IPS-18c (cell line): ENCODE data around the gene ACAP3.

Experiments
- H3K4me3 ChIP-seq: 2 replicates; pipeline ENCODE4 v1.7.0; 2013; ENCODE audit warnings: low read depth, mild to moderate bottlenecking, low read length, moderate library complexity; ENCODE audit not compliant: insufficient read depth
- H3K9me3 ChIP-seq: one replicate; pipeline ENCODE4 v1.6.1; 2013; ENCODE audit warnings: mild to moderate bottlenecking, low read length, moderate library complexity; ENCODE audit not compliant: control insufficient read depth, insufficient read depth

ACAP3 gene

DNA sequence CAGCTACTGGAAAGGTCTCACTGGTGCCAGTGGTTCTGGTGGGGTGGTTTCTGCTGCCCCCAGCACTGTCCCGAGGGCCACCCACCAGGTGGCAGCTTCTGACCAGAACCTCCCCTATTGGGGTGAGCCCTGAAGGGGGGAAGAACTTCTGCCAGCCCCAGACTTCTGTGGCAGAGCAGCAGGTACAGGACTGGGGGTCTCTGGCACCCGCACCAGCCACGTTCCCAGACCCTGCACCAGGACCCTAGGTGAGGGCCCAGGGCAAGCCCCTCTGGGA, 2.3 kb upstream of the ACAP3 start:
- Histone ChIP-seq H3K4me3 (no peak overlapping the region), H3K9me3 (no peaks in the 10 kb centered on the region)

DNA sequence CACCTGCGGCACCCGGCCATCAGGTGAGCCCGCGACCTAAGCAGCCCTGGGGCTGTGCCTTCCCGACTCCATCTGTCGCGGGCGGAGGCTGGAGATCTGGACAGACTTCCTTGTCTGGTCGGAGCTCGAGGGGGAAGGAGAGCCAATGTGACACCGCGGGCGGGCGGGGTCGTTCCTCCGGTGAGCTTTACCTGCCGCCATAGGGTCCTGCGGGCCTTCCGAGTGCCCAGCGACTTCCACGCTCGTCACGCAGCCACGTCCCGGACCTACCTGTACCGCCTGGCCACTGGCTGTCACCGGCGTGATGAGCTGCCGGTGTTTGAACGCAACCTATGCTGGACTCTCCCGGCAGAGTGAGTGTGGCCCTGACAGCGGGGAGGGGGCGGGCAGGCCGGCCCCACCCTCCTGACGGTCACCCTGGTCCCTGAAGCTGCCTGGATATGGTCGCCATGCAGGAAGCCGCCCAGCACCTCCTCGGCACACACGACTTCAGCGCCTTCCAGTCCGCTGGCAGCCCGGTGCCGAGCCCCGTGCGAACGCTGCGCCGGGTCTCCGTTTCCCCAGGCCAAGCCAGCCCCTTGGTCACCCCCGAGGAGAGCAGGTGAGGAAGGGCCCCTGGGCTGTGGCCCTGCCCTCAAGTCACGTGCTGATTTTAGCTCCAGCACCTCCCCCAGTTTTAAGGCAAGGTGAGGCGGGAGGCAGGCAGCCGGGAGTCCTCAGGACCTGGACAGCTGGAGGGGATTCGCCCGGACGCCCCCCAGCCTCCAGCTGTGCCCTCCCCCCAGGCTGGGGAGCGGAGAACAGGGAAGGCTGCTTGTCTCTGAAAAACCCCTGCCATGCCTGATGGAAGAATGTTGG, 1.8 kb upstream of the ACAP3 start:
- peak overlapping the region; percentile 83 for H3K4me3 ChIP-seq

DNA sequence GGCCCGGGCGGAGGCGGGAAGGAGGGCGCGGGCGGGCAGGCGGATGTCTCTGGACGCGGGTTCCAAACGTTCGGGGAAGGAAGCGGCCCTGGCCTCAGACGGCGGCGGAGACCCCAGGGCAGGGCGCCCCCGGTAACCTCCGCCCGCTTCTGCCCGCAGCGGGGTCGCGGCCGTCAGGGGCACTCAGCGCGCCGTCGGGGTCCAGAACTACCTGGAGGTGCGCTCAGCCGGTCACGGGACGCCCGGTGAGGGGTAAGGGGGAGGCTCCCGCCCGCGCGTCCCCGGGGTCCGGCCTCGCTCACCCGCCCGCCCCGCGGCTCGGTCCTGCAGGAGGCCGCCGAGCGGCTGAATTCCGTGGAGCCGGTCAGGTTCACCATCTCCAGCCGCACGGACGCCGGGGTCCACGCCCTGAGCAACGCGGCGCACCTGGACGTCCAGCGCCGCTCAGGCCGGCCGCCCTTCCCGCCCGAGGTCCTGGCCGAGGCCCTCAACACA, 1.1 kb upstream of the ACAP3 start:
- H3K4me3 ChIP-seq, result peak overlapping the region; percentile 83
- no peaks in the 10 kb centered on the region for H3K9me3 ChIP-seq

More for the DNA sequence above, 1.8 kb upstream of the ACAP3 start:
- H3K9me3 ChIP-seq, result no peaks in the 10 kb centered on the region

DNA sequence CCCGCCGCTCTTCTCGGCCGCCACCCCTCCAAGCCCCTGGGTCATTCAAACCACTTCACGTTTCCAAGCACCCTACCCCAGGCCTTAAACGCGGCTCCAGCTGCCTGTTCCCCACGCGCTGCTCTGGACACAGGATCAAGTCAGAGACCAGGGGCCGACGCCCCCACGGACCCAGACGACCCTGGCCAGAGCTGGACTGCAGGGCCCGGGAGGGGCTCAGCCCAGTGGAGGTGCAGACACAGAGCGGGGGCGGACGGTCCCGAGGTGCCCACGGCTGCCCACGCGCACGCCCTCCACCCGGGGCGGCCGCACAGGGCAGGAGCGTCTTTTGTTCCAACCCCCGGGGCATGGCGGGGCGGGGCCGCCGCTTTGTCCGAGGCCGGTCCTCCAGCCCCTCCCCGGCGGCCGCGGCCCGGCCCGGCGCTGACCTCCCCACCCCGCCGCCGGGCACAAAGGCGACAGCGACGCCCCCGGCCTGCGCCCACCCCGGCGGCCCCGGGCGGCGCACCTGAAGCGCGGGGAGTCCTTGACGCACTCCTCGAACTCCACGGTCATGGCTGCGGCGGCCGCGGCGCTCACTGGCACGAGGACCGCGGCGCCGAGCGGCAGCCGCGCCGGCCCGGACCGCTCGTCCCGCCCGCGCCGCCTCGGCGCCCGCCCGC, 338 bp downstream of the ACAP3 start:
- peak overlapping the region; percentile 53 for H3K4me3 ChIP-seq
- no peaks in the 10 kb centered on the region for H3K9me3 ChIP-seq

DNA sequence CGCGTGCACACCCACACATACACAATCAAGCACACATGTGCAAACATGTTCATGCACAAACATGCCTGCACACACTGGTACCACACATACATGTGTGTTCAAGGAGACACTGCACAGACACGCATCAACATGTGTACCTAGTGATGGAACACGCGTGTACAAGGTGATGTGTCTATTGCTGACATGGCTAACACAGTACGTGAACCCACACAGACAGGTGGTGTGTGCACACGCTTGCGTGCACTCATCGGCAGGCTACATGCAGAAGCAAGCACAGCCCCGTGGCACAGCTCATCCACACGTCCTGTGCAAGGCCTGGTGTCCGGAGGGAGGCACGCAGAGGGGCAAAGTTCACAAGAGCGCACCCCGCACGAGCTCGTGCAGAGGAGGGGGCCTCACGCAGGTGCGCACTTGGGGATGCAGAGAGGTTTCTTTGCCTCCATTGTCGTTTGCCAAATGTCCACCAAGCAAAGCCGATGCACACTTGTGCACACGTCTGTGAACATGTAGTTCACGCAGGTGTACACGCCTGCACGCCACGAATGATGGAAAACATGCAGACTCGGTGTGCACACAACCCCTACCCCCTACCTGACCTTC, 969 bp downstream of the ACAP3 start:
- Histone ChIP-seq H3K4me3 (peak overlapping the region; percentile 53), H3K9me3 (no peaks in the 10 kb centered on the region)

DNA sequence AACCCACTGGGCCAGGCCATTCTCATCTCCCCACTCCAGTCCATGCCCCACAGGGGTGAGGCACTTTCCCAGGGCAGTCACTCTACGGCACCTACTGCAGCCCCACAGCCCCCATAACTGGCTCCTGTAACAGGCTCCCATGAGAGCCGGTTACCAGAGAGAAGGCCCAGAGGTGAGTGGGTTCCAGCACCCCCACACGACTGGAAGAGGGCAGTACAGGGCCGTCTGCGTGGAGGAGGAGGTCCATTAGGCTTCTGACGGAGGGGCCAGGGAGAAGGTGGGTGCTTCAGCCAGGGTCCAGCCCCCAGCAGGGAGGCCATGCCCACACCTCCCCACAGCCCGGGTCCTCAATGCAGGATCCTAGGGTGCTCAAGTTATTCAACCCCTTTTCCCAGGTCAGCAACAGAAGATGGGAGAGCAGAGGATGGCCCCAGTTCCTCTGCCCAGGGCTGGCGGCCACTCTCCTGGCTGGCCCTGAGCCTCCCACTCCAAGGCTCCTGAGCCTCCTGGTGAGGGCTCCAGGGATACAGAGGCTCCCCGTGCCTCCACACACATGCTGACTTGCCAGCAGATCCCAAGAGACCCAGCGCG, 1.6 kb downstream of the ACAP3 start:
- Histone ChIP-seq H3K4me3 (no peak overlapping the region), H3K9me3 (no peaks in the 10 kb centered on the region)

DNA sequence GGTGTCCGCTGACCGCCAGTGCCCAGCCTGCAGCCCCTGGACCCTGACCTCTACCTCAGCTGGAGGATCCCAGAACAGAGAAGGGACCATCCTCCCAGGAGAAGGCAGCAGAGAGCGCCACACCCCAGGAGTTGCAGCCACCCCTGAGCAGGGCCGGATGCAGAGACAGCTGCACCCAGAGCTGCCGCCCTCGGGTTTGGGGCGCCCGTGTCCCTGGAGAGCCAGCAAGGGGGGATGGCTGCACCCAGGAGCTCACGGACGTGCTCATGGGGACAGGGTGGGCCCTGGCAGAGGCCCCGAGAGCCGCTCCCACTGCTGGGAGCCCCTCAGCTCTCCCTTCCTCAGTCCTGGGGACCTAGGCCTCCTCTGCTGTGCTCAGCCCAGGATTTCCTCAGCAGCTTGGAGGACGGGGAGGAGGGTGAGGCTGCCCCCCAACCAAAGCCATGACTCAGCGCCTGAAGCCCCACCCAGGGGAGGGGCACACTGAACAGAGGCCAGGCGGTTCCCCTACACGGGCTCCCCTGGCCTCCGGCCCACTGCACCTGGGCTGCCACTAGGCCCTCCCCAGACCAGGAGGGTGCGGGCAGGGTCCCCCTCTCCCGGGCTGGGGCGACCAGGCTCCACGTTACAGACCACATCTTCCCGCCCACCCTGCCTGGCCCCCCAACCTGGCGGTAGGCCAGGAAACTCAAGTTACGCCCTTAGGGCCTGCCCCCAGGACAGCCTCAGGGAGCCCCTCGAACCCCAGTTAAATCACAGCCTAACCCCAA, 2.2 kb downstream of the ACAP3 start:
- Histone ChIP-seq H3K9me3 (no peaks in the 10 kb centered on the region), H3K4me3 (no peak overlapping the region)

DNA sequence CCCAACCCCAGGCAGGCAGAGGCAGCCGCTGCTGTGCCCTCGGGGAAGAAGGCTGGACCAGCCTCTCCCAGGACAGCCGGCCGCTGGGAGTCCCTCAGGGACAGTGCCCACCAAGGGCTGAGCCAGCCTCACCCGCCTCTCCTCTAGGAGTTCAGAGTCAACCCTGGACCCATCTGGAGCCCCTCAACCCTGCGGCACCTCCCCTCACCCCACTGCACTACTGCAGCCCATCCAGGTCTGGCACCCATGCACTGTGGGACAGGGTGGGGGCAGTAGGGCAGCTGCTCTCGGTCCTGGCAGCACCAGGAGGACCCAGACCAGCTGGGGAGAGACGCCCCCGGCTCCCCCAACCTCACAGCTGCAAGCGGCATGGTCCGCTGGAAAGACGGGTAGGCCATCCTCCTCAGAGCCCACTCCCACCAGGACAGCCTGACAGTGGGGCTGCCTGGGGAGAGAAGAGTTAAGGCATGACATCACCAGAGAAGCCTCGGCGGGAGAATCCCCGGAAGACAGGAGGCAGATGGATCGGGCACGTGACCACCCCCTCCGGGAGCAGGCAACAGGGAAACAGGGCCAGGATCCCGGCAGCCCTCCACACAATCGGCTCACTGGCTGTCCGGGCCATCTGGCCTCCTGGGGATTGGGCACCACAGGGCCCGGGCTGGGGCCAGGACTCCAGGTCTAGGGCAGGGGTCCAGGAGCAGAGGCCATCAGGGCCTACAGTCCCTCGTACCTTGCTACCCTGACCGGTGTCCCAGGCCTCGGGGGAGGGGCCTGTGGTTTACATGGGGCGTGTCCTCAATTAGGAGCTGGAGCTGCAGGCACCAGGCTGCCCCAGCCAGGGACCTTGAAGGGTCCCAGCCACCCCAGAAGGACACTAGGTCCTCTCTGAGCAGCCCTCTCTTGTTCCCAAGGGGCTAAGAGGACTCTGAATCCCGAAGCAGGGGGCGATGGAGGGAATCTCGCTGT, 3.1 kb downstream of the ACAP3 start:
- peak overlapping the region; percentile 31; the same call in 1 of the 2 replicates for H3K4me3 ChIP-seq
- H3K9me3 ChIP-seq, result no peaks in the 10 kb centered on the region

DNA sequence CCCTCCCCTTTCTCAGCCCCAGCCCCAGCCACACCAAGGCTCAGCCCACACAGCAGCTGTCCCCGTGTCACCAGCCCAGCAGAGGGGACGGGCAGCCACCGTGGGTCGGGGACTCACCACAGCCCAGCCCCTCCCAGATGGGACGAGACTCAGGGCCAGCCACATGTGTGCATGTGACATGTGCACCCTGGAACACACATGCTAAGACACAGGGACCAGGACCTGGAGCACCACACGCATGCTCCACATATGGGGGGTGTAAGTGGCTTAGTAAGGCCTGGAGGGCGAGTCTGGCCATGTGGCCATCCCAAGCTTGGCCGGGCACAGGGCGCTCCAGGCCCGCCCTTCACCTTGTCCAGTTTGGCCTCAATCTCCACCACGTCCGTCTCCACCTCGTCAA, 4.0 kb downstream of the ACAP3 start:
- Histone ChIP-seq H3K9me3 (no peaks in the 10 kb centered on the region), H3K4me3 (no peak overlapping the region)

DNA sequence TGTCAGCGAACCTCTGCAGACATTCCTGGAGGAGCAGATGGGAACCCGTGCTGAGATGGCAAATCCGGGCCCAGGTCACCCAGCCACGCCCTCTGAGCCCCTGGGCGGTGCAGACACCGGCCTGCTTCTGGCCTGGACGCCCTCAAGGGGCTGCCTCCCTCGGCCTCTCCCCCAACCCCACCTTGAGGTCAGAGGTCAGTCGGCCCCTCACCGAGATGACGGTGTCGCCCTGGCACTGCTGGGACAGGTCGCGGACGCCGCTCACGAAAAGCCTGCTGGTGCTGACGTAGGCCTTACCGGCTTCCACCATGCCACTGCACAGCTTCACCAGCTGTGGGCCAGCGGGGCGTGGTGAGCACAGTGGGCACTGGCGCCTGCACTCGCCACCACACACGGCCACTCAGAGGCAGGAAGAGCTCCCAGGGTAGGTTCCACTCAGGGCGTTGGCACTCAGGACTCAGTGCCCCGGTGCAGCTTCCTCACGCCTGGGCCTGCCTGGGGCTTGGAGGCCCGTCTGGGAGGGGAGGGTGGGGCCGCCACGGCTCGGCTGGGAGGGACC, 4.7 kb downstream of the ACAP3 start:
- H3K9me3 ChIP-seq, result no peaks in the 10 kb centered on the region
- no peak overlapping the region for H3K4me3 ChIP-seq

DNA sequence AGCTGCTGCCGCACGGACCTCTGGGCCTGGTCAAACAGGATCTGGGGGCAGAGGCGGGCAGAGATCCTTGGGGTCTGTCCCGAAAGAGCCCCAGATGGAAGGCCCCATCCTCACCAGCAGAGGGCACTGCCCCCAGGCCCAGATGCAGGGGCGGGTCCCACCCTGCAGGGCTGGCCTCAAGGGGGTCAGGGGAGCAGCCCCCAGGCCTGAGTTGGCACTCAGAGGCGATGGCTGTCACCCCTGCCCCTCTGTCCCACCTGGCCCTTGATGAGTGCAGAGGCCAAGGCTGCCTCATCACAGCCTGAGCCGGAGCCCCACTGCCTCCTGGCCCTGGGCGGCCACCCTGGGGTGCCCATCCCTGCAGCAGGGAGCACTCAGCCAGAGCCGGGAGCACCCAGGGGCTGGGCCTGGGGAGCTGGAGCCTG, 5.7 kb downstream of the ACAP3 start:
- Histone ChIP-seq H3K4me3 (no peak overlapping the region), H3K9me3 (no peaks in the 10 kb centered on the region)

DNA sequence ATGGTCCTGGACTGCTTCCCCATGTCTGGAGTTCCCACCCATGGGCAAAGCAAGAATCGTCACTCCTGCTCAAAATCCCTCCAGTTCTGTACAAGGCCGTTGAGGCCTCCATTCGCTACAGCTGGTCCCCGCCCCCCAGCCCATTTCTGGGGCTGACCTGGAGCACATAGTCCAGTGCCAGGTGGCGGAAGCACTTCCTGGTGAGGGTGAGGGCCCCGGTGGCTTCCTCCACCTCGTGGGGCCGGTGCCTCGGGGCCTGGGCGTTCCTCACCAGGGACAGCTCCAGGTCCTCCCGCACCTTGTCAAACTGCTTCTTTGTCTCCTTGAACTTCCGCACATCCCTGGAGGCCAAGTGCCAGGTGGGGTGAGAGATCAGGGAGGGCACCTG, 7.4 kb downstream of the ACAP3 start:
- Histone ChIP-seq H3K9me3 (no peaks in the 10 kb centered on the region), H3K4me3 (no peak overlapping the region)

DNA sequence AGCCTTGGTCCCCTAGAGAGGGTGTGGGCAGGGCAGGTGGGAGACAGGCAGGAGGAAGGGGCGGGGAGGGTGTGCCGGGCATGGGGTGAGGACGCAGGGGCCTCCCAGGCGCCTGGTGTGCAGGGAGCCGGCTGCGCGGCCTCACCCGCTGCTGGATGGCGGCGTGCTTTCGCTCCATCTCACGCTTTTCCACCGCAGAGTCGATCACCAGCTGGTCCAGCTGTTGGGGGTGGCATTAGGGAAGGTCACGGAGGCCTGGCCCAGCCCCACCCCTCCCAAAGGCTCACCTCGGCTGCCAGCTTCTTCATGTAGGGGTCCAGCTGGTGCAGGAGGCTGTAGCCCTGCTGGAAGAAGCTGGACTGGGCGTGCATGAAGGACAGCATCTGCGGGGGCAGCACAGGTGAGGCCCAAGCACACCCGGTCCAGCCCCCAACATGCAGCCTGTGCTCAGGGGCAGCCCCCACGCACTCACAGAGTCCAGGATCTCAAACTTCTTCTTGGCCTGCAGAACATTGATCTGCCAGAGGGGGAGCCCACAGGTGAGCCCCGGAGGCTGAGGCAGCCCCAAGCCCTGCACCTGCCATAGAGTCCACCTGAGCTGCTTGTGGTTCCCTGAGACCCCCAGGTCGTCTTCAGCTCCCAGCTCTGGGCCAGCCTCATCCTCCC, 7.9 kb downstream of the ACAP3 start:
- no peak overlapping the region for H3K4me3 ChIP-seq

DNA sequence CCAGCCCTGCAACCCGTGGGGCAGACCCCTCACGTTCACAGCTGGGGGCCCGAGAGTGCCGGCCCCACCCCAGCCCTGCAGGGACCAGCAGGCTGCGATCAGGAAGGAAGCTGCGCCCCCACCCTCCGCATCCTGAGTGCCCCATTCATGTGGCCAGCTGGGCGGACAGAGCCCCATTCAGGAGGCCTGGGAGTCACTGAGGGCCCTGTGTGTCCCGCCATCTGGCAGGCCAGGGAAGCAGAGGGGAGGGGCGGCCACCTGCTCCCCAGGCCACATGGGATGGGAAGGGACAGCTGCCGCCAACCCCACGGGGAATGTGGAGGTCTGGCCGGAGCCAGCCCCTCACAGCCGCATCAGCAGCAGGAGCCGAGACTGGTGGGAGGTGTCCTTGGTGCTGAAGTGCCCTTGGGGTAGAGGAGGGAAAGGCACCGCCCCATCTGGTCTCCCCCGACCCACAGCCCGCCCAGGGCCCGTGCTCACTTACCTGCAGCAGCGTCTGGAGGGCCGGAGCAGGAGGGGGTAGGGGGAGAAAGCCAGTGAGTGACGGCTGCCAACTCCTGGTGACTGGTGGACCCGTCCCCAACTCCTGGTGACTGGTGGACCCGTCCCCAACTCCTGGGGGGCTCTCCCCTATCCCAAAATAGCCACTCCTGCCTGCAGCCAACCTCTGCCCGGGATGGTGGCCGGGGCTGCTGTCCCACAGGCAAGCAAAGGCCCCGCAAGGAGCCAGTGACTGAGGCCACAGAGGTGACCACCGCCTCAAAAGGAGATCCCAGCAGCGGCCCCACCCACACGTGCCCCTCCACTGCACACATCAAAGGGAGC, 8.7 kb downstream of the ACAP3 start:
- no peaks in the 10 kb centered on the region for H3K9me3 ChIP-seq
- no peak overlapping the region for H3K4me3 ChIP-seq

More for the DNA sequence above, 7.9 kb downstream of the ACAP3 start:
- no peaks in the 10 kb centered on the region for H3K9me3 ChIP-seq
